ENCODE measurements around the gene TSSC4.

The TSSC4 gene

DNA sequence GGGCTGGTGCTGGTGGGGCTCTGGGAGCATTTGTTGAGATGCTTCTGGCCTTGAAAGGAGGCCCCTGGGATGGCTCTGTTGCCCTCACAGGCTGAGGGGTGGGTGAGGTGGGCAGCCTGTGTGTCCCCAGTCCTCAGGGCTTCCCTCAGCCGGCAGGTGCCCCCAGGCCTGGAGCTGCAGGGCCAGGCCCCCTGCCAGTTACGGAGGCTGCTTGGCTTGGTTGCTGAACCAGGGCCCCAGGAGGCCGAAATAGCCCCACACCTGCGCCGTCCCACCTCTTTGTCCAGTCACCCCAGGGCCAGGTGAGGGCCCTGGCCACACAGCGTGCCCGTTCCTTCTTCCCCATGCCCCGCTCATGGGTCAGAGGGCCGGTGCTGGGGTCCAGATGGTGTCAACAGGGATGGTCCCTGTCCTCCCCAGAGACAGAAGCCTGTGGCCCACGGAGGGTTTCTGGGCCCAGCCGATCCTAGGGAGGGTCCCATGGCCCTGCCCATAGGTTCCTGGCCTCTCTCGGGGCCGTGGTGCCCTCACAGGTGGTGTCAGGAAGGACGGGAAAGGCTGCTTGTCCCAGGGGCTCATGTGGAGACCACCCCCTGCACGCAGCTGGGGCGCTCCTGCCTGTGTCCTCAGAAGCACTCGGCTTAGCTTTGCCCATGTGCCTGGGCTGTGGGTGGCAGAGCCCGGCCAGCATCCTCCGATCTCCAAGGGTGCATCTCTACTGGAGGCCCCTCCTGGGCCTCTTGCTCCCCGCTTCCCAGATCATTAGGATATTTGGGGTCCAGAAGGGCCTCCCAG lies 9.2 kb upstream of the TSSC4 start:
- TF ChIP-seq, protein P1, sequence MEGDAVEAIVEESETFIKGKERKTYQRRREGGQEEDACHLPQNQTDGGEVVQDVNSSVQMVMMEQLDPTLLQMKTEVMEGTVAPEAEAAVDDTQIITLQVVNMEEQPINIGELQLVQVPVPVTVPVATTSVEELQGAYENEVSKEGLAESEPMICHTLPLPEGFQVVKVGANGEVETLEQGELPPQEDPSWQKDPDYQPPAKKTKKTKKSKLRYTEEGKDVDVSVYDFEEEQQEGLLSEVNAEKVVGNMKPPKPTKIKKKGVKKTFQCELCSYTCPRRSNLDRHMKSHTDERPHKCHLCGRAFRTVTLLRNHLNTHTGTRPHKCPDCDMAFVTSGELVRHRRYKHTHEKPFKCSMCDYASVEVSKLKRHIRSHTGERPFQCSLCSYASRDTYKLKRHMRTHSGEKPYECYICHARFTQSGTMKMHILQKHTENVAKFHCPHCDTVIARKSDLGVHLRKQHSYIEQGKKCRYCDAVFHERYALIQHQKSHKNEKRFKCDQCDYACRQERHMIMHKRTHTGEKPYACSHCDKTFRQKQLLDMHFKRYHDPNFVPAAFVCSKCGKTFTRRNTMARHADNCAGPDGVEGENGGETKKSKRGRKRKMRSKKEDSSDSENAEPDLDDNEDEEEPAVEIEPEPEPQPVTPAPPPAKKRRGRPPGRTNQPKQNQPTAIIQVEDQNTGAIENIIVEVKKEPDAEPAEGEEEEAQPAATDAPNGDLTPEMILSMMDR (IDR thresholded peaks at IDR 0.05; ENCODE audit: insufficient read depth, low read length), result no peak
- TF ChIP-seq, protein P2, sequence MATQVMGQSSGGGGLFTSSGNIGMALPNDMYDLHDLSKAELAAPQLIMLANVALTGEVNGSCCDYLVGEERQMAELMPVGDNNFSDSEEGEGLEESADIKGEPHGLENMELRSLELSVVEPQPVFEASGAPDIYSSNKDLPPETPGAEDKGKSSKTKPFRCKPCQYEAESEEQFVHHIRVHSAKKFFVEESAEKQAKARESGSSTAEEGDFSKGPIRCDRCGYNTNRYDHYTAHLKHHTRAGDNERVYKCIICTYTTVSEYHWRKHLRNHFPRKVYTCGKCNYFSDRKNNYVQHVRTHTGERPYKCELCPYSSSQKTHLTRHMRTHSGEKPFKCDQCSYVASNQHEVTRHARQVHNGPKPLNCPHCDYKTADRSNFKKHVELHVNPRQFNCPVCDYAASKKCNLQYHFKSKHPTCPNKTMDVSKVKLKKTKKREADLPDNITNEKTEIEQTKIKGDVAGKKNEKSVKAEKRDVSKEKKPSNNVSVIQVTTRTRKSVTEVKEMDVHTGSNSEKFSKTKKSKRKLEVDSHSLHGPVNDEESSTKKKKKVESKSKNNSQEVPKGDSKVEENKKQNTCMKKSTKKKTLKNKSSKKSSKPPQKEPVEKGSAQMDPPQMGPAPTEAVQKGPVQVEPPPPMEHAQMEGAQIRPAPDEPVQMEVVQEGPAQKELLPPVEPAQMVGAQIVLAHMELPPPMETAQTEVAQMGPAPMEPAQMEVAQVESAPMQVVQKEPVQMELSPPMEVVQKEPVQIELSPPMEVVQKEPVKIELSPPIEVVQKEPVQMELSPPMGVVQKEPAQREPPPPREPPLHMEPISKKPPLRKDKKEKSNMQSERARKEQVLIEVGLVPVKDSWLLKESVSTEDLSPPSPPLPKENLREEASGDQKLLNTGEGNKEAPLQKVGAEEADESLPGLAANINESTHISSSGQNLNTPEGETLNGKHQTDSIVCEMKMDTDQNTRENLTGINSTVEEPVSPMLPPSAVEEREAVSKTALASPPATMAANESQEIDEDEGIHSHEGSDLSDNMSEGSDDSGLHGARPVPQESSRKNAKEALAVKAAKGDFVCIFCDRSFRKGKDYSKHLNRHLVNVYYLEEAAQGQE (IDR thresholded peaks at IDR 0.05; ENCODE audit: insufficient replicate concordance, low read depth), result no peak
- TF ChIP-seq POLR2AphosphoS5 (IDR thresholded peaks at IDR 0.05; ENCODE audit: low read depth) (no peak), GABPA (IDR thresholded peaks at IDR 0.05; ENCODE audit: low read depth) (no peak), SPI1 (IDR thresholded peaks at IDR 0.05; ENCODE audit: borderline replicate concordance, low read depth) (no peak)
- H3K27ac ChIP-seq (replicated peaks), result no peak overlapping the region
- H3K27me3 ChIP-seq (ENCODE audit: insufficient read depth, poor library complexity, severe bottlenecking), result no peaks in the 10 kb centered on the region
- no peak overlapping the region for H3K4me3 ChIP-seq (replicated peaks; ENCODE audit: insufficient read depth, low read length)
- DNase-seq (ENCODE audit: low read depth in 1 of 2, low spot score in 1 of 2), result no peak

DNA sequence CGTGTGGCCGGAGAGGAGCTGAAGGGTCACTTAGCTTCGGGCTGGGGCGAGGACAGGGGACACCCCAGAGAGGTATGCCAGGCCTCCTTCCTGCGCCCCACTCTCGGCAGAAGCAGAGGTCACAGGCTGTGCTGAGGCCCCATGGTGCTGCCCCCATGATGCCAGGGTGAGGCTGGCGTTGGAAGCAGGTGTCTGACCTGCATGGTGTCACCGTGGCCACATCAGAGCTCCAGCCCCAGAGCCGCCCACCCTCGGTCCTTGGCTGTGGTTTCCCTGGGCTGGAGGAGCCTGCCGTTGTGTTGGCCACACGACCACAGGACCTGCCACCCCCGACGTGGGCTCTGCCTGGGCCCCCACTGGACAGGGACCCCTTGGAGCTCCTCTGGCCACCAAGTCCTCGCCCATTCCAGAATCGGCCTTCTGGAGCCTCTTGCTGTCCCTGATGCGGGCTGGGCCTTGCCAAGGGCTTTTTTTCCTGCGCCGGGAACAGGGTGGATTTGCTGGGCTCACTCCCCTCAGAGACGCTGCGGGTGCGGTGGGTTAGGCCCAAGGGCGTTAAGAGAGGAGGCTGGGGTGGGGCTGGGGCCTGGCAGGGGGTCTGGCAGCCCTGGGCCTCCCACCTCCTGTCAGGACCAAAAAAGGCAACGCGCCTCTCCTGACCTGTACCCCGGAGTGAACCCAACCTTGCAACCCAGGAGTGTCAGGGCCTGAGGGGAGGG lies 8.2 kb upstream of the TSSC4 start:
- no peak for DNase-seq (ENCODE audit: low read depth in 1 of 2, low spot score in 1 of 2)
- H3K27ac ChIP-seq (replicated peaks), result no peak overlapping the region
- TF ChIP-seq SPI1 (IDR thresholded peaks at IDR 0.05; ENCODE audit: borderline replicate concordance, low read depth) (no peak), GABPA (IDR thresholded peaks at IDR 0.05; ENCODE audit: low read depth) (no peak)
- TF ChIP-seq, protein P1 (IDR thresholded peaks at IDR 0.05; ENCODE audit: insufficient read depth, low read length), result no peak
- no peaks in the 10 kb centered on the region for H3K27me3 ChIP-seq (ENCODE audit: insufficient read depth, poor library complexity, severe bottlenecking)
- no peak overlapping the region for H3K4me3 ChIP-seq (replicated peaks; ENCODE audit: insufficient read depth, low read length)

DNA sequence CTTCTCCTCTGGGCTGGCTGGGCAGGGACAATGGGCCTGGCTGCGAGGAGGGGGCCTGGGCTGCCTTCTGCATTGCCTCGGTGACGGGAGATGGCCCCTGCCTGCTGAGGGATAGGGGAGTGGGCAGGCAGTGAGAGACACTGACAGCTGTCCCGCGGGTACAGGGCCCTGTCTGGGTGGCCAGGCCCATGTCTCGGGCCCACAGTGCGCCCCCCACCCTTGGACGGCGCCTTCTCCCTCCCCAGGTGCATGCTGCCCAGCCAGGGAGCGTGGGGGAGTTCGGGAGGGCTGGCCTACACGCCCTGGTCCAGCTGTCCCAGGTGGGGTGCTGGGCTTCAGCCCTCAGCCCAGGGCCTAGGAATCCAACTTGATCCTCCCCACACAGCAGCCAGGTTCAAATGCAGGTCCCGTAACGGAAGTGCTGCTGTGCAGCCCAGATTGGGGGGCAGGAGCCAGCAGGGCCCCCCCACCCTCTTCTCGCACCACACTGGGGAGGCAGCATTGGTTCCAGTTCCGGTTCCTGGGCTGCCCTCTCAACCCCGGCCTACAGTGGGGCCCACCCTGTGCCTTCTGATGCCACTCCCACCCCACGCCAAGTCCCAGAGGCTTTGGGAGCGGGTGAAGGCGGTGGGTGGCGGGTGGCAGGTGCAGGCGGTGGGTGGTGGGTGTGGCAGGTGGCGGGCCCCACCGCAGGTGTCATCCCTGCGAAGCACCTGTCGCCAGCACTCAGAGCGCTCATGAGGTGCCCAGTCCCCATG lies 7.3 kb upstream of the TSSC4 start:
- no peak for DNase-seq (ENCODE audit: low read depth in 1 of 2, low spot score in 1 of 2)
- TF ChIP-seq SPI1 (IDR thresholded peaks at IDR 0.05; ENCODE audit: borderline replicate concordance, low read depth), result no peak
- Histone ChIP-seq H3K4me3 (replicated peaks; ENCODE audit: insufficient read depth, low read length) (no peak overlapping the region), H3K27ac (replicated peaks) (no peak overlapping the region), H3K27me3 (ENCODE audit: insufficient read depth, poor library complexity, severe bottlenecking) (no peaks in the 10 kb centered on the region)

DNA sequence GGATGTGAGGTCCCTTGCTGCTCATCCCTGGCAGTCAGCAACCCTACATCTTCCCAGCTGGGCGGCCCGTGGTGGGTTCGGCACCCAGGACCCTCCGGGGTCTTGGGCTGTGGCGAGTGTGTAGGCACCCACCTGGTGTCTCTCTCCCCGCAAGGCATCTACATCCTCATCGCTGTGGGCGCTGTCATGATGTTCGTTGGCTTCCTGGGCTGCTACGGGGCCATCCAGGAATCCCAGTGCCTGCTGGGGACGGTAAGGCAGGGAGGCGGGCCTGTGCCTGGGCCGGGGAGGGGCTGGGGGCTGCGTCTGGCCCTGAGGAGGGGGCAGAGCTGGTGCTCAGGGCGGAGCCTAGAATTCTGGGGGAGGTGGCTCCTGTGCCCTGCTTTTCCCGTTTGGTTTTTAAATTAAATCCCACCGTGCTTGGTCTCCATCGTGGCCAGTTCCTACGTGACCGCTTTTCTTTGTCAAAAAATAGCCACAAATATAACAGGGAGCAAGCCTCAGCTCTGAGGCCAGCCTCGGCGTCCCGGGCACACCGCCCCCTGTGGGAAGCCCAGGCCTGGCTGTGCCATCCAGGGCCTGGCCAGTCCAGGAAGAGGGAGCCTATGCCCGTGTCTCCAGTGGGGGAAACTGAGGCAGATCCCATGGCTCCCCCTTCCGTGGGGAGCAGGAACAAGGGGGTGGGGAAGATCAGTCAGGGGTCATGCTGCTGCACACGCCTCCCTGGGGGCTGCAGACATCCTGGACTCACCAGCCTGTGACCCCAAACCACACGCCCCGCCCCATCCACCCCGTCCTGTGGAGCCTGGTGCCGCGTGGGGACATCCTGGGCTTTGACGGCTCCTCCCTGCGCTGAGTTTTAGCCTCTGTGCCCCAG lies 6.4 kb upstream of the TSSC4 start:
- Histone ChIP-seq H3K27ac (replicated peaks) (no peak overlapping the region), H3K4me3 (replicated peaks; ENCODE audit: insufficient read depth, low read length) (no peak overlapping the region), H3K27me3 (ENCODE audit: insufficient read depth, poor library complexity, severe bottlenecking) (no peaks in the 10 kb centered on the region)
- no peak for DNase-seq (ENCODE audit: low read depth in 1 of 2, low spot score in 1 of 2)
- TF ChIP-seq GABPA (IDR thresholded peaks at IDR 0.05; ENCODE audit: low read depth), result no peak
- TF ChIP-seq, protein P1 (IDR thresholded peaks at IDR 0.05; ENCODE audit: insufficient read depth, low read length), result no peak
- TF ChIP-seq, protein P2 (IDR thresholded peaks at IDR 0.05; ENCODE audit: insufficient replicate concordance, low read depth), result no peak

Data from HL-60 (cell line).